Heart right ventricle (tissue), 16 donors: ENCODE results near the gene RNF175. TPM values are rescaled to one million over a fixed set of nuclear protein-coding genes. Genes with fewer than 3 reads are reported as not detected.
"Not testable (repeated sequence)": the region's sequence is repeated elsewhere in the genome, so short reads cannot be mapped to it uniquely, and the experiment has no call there.

ENCODE experiments used
- ATAC-seq, 8 donors: fragments of 200-7000 bp; cut with Tn5 transposase; one replicate each; pipeline ENCODE4 v1.9.1; 2020; ENCODE audit warnings: mild to moderate bottlenecking in 8 of 8, moderate library complexity in 8 of 8, moderate number of reproducible peaks in 1 of 8
- DNase-seq, 2 donors: peaks; one replicate each; pipeline ENCODE4 v3.0.0-alpha.2; 2020
- H3K27ac ChIP-seq, 10 donors: fragments of 200-600 bp; sonication (generic) in 2 of 10; one replicate each; pipeline versions ENCODE4 v1.5.0 to v1.8.0; 2020 to 2022; ENCODE audit warnings: mild to moderate bottlenecking in 3 of 10
- H3K27me3 ChIP-seq, 7 donors: fragments of 200-600 bp; one replicate each; pipeline ENCODE4 v1.8.0; 2021 to 2022; ENCODE audit warnings: mild to moderate bottlenecking in 2 of 7
- H3K36me3 ChIP-seq, 9 donors: fragments of 200-600 bp; sonication (generic) in 1 of 9; one replicate each; pipeline versions ENCODE4 v1.5.0 to v1.8.0; 2020 to 2022; ENCODE audit warnings: mild to moderate bottlenecking in 2 of 9
- H3K4me1 ChIP-seq, 9 donors: fragments of 200-600 bp; sonication (generic) in 1 of 9; one replicate each; pipeline versions ENCODE4 v1.5.0 to v1.8.0; 2020 to 2022; ENCODE audit warnings: mild to moderate bottlenecking in 4 of 9
- H3K4me3 ChIP-seq, 10 donors: fragments of 200-600 bp; sonication (generic) in 2 of 10; one replicate each; pipeline versions ENCODE4 v1.5.0 to v1.8.0; 2020 to 2022; ENCODE audit warnings: mild to moderate bottlenecking in 7 of 10, moderate library complexity in 2 of 10
- H3K9me3 ChIP-seq, 11 donors: fragments of 200-600 bp in 10 of 11; sonication (generic) in 2 of 11; one replicate each; pipeline versions ENCODE4 v1.5.0 to v1.8.0; 2013 to 2022; ENCODE audit warnings: mild to moderate bottlenecking in 2 of 11, control low read depth in 1 of 11, moderate library complexity in 1 of 11
- WGBS, 2 donors: extraction: QIAGEN DNeasy Blood & Tissue Kit; methylation state at CpG; one replicate each; pipeline ENCODE4 v1.1.7; 2013; ENCODE audit warnings: inconsistent platforms in 1 of 2; 5-methylcytosine and 5-hydroxymethylcytosine counted together
- intact Hi-C, 10 donors: fragments of 100-400 bp; cut with DNase I; formaldehyde crosslinking; loops; one replicate each; pipeline versions ENCODE4 v1.11.1 to v1.14.2; 2022
- polyA plus RNA-seq, 2 donors: library from polyadenylated mRNA; stranded (reverse); fragments of 200-250 nt; gene quantifications; one replicate each; pipeline ENCODE4 v1.2.3, GENCODE V29; 2013
- total RNA-seq, 10 donors: library from RNA; stranded (reverse); fragmentation: NEBNext Ultra II Directional in 3 of 10; extraction: Animal tissue kit (Norgen Biotek cat#: 25700) in 3 of 10; gene quantifications; one replicate each; pipeline versions ENCODE4 v1.2.1 to v1.2.4, GENCODE V29; 2021 to 2023
- TF ChIP-seq, protein P1 (sequence below), 9 donors: fragments of 200-600 bp; sonication (generic) in 2 of 9; IDR thresholded peaks; one replicate each; pipeline versions ENCODE4 v1.5.0 to v1.8.0; 2021 to 2022; ENCODE audit warnings: antibody characterized with exemption in 9 of 9, mild to moderate bottlenecking in 5 of 9, moderate library complexity in 1 of 9
- donor health status: Arrhythmogenic right ventricular cardiomyopathy.
- donor health status: ischemic (EF 13 %, LVEDD 7.1; RV severe dilation, severe dysfunction).
- donor health status: healthy with polysubstance abuse.
- donor health status: DM: no; HTN: yes; CAD: no.
- donor health status: DM: no; HTN: no; CAD: no.
- donor health status: ischemic (EF 25% LVEDD 6.9; RV normal size, moderate dysfunction).
- donor health status: ischemic (EF 25% LVEDD 5.7; RV mildly dilated, moderate dysfunction).
- donor health status: healthy.
- donor health status: DM: yes; HTN: yes; CAD: no.
- donor health status: Ischemic cardiomyopathy.
- donor health status: ischemic (EF 35%, LVEDD 5.7; RV mildly dilated, moderate dysfunction).
- donor health status: nonischemic (EF 11% LVEDD 7.7; RV severe dilation, severe dysfunction).
- donor health status: DM: yes; HTN: yes; CAD: no.
- donor health status: PGD.
- donor health status: ischemic (EF 29% LVEDD 5.4; RV normal size, mild dysfunction).
- donor health status: nonischemic (EF 23%, LVEDD 6.1; RV moderate dilation, normal function).

Gene RNF175
- total and polyA plus RNA-seq, 12 donors: 0.13 to 1.3 (median 0.50) TPM; not detected in 2

- H3K4me1 ChIP-seq: no peaks in the 10 kb centered on the region
- intact Hi-C loops: no loop called here
- H3K4me3 ChIP-seq: no peak overlapping the region
- 42 to 44% methylated on average over 3 of the region's 3 CpGs for WGBS, 2 donors
- H3K27ac ChIP-seq: no peak overlapping the region
- TF ChIP-seq, protein P1, sequence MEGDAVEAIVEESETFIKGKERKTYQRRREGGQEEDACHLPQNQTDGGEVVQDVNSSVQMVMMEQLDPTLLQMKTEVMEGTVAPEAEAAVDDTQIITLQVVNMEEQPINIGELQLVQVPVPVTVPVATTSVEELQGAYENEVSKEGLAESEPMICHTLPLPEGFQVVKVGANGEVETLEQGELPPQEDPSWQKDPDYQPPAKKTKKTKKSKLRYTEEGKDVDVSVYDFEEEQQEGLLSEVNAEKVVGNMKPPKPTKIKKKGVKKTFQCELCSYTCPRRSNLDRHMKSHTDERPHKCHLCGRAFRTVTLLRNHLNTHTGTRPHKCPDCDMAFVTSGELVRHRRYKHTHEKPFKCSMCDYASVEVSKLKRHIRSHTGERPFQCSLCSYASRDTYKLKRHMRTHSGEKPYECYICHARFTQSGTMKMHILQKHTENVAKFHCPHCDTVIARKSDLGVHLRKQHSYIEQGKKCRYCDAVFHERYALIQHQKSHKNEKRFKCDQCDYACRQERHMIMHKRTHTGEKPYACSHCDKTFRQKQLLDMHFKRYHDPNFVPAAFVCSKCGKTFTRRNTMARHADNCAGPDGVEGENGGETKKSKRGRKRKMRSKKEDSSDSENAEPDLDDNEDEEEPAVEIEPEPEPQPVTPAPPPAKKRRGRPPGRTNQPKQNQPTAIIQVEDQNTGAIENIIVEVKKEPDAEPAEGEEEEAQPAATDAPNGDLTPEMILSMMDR (IDR thresholded peaks at IDR 0.05): no peak
- H3K27me3 ChIP-seq: peaks cover 0 to 5% (median 0%) of the 10 kb centered on the region in 7 donors
- ATAC-seq: no peak
- no peaks in the 10 kb centered on the region for H3K36me3 ChIP-seq
- peaks cover 0 to 26% (median 6%) of the 10 kb centered on the region in 11 donors for H3K9me3 ChIP-seq
- no peak for DNase-seq
These were observed 90.0 kb downstream of the RNF175 start for GRCh38 chr4:153669838-153670237.

GRCh38 chr4:153668647-153669046, 91.2 kb downstream of the RNF175 start:
- TF ChIP-seq, protein P1 (IDR thresholded peaks at IDR 0.05): no peak
- H3K4me3 ChIP-seq: no peak overlapping the region
- H3K4me1 ChIP-seq: no peaks in the 10 kb centered on the region
- DNase-seq (no peak), ATAC-seq (no peak)
- intact Hi-C loops: no loop called here
- H3K27me3 ChIP-seq: peaks cover 0 to 5% (median 0%) of the 10 kb centered on the region in 7 donors
- no peaks in the 10 kb centered on the region for H3K36me3 ChIP-seq
- peaks cover 0 to 14% (median 0%) of the 10 kb centered on the region in 11 donors for H3K9me3 ChIP-seq
- WGBS, 2 donors: 71 to 77% methylated on average over 2 of the region's 2 CpGs
- no peak overlapping the region for H3K27ac ChIP-seq

- H3K36me3 ChIP-seq, H3K4me1 ChIP-seq, H3K27ac ChIP-seq, H3K4me3 ChIP-seq, DNase-seq, H3K9me3 ChIP-seq, ATAC-seq, intact Hi-C loops, H3K27me3 ChIP-seq: not testable (repeated sequence)
- 48 to 52% methylated on average over 1 of the region's 1 CpG for WGBS, 2 donors
These were observed 93.3 kb downstream of the RNF175 start for GRCh38 chr4:153666505-153666904.

DNA sequence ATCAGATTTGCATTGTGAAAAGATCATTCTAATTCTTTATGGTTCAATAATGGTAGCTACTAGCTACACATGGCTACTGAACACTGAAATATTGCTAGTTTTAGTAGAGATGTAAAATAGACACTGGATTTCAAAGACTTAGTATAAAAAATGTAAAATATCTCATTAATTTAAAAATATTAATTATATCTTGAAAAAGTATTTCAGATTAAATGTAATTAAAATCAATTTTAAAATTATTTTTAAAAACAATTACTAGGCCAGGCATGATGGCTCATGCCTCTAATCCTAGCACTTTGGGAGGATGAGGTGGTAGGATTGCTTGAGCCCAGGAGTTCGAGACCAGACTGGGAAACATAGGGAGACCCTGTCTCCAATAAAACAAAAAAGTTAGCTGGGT, 96.2 kb downstream of the RNF175 start:
- Histone ChIP-seq H3K27me3 (no peaks in the 10 kb centered on the region), H3K4me3 (no peak overlapping the region), H3K36me3 (no peaks in the 10 kb centered on the region), H3K4me1 (peaks cover 0 to 35% (median 6%) of the 10 kb centered on the region in 9 donors), H3K9me3 (peaks cover 0 to 6% (median 0%) of the 10 kb centered on the region in 11 donors), H3K27ac (no peak overlapping the region)
- intact Hi-C loops: no loop called here
- TF ChIP-seq, protein P1 (IDR thresholded peaks at IDR 0.05): no peak
- 85 to 90% methylated on average over 1 of the region's 1 CpG for WGBS, 2 donors
- no peak for DNase-seq
- ATAC-seq: no peak

- Histone ChIP-seq H3K9me3 (peaks cover 0 to 6% (median 0%) of the 10 kb centered on the region in 11 donors), H3K4me1 (peaks cover 0 to 51% (median 6%) of the 10 kb centered on the region in 9 donors), H3K4me3 (no peak overlapping the region), H3K36me3 (no peaks in the 10 kb centered on the region), H3K27ac (peak overlapping the region in 2 of 10 donors; percentile 47 to 73), H3K27me3 (peaks cover 0 to 5% (median 0%) of the 10 kb centered on the region in 7 donors)
- intact Hi-C loops: no loop called here
- WGBS, 2 donors: 92 to 97% methylated on average over 1 of the region's 1 CpG
- DNase-seq (no peak), ATAC-seq (no peak)
- TF ChIP-seq, protein P1 (IDR thresholded peaks at IDR 0.05): no peak
These were observed 97.9 kb downstream of the RNF175 start for GRCh38 chr4:153661908-153662307.
